ENCODE measurements around the gene TFAP2B. TPM values are rescaled to one million over a fixed set of nuclear protein-coding genes. Genes with fewer than 3 reads are reported as not detected.

TFAP2B gene
- total and polyA plus RNA-seq, 2 donors (not counting 1 experiment from before 2014, with no cell fraction given) = not detected

- Histone ChIP-seq H3K36me3 (ENCODE audit: control insufficient read depth, insufficient read depth, low read length) (no peaks in the 10 kb centered on the region), H3K4me1 (ENCODE audit: control insufficient read depth, extremely low read depth, insufficient read depth, low read length) (no peaks in the 10 kb centered on the region), H3K27ac (ENCODE audit: insufficient read depth, low read length) (no peak overlapping the region), H3K79me2 (ENCODE audit: control insufficient read depth, insufficient read depth, low read length) (no peaks in the 10 kb centered on the region), H3K27me3 (ENCODE audit: control insufficient read depth, insufficient read depth, low read length) (no peaks in the 10 kb centered on the region), H4K20me1 (ENCODE audit: control insufficient read depth, extremely low read depth, insufficient read depth, low read length) (no peaks in the 10 kb centered on the region), H3K4me3 (replicated peaks in 1 of 4; ENCODE audit: control extremely low read depth in 1 of 4, insufficient read depth in 1 of 4, low read depth in 3 of 4, low read length in 4 of 4) (no peak overlapping the region), H3K9ac (ENCODE audit: insufficient read depth, low read length) (no peak overlapping the region), H3K4me2 (ENCODE audit: extremely low read depth, insufficient read depth, low read length) (no peak overlapping the region), H2AFZ (ENCODE audit: low read length) (no peak overlapping the region), H3K9me3 (ENCODE audit: control insufficient read depth, insufficient read depth, low read depth, low read length) (no peaks in the 10 kb centered on the region)
- TF ChIP-seq EZH2 (IDR thresholded peaks at IDR 0.05; ENCODE audit: low read length, missing control alignments) = no peak
- TF ChIP-seq CTCF (conservative IDR thresholded peaks at IDR 0.05 in 1 of 2, IDR thresholded peaks at IDR 0.05 in 1 of 2; ENCODE audit: low read depth in 1 of 2, low read length in 2 of 2) = no peak
- no peak for DNase-seq (ENCODE audit: low read depth in 2 of 2)
Observed at GRCh38 chr6:50890579-50890978, 71.9 kb downstream of the TFAP2B start.

- Histone ChIP-seq H2AFZ (ENCODE audit: low read length) (no peak overlapping the region), H3K4me2 (ENCODE audit: extremely low read depth, insufficient read depth, low read length) (no peak overlapping the region), H4K20me1 (ENCODE audit: control insufficient read depth, extremely low read depth, insufficient read depth, low read length) (no peaks in the 10 kb centered on the region), H3K9ac (ENCODE audit: insufficient read depth, low read length) (no peak overlapping the region), H3K79me2 (ENCODE audit: control insufficient read depth, insufficient read depth, low read length) (no peaks in the 10 kb centered on the region), H3K9me3 (ENCODE audit: control insufficient read depth, insufficient read depth, low read depth, low read length) (no peaks in the 10 kb centered on the region), H3K4me1 (ENCODE audit: control insufficient read depth, extremely low read depth, insufficient read depth, low read length) (no peaks in the 10 kb centered on the region), H3K36me3 (ENCODE audit: control insufficient read depth, insufficient read depth, low read length) (no peaks in the 10 kb centered on the region), H3K27me3 (ENCODE audit: control insufficient read depth, insufficient read depth, low read length) (no peaks in the 10 kb centered on the region), H3K27ac (ENCODE audit: insufficient read depth, low read length) (no peak overlapping the region), H3K4me3 (replicated peaks in 1 of 4; ENCODE audit: control extremely low read depth in 1 of 4, insufficient read depth in 1 of 4, low read depth in 3 of 4, low read length in 4 of 4) (no peak overlapping the region)
- DNase-seq (ENCODE audit: low read depth in 2 of 2) = no peak
- TF ChIP-seq CTCF (conservative IDR thresholded peaks at IDR 0.05 in 1 of 2, IDR thresholded peaks at IDR 0.05 in 1 of 2; ENCODE audit: low read depth in 1 of 2, low read length in 2 of 2) (no peak), EZH2 (IDR thresholded peaks at IDR 0.05; ENCODE audit: low read length, missing control alignments) (no peak)
Observed at GRCh38 chr6:50891290-50891689, 72.6 kb downstream of the TFAP2B start.

Other genes with a start within 250 kb of the TFAP2B start
- not detected in 2 replicates for gene TFAP2D, start 105.3 kb upstream of the TFAP2B start, total RNA-seq
- not detected in 2 replicates for gene TFAP2D, start 105.3 kb upstream of the TFAP2B start, polyA plus RNA-seq

Measured in fibroblast of lung (primary cell).